ENCODE measurements around the gene ATP9A.

DNA sequence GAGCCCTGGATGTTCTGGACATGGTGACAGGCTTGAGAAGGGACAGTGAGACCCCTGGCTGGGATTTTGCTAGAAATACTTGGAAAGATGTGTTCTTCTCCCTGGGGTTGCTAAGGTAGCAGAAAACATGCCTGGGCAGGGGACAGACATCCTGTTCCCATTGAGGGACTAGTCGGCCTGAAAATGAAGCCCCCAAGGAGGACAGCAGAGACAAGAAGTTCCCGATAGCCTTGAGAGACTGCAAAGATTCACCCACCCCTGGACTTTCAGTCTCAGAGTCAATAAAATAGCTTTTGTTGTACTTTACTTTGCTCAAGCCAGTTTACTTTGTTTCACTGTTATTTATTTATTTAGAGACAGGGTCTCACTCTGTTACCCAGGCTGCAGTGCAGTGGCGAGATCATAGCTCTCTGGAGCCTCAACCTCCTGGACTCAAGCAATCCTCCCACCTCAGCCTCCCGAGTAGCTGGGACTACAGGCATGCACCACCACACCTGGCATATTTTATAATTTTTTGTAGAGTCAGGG, 28.4 kb downstream of the ATP9A start:
- TF ChIP-seq, protein P1, sequence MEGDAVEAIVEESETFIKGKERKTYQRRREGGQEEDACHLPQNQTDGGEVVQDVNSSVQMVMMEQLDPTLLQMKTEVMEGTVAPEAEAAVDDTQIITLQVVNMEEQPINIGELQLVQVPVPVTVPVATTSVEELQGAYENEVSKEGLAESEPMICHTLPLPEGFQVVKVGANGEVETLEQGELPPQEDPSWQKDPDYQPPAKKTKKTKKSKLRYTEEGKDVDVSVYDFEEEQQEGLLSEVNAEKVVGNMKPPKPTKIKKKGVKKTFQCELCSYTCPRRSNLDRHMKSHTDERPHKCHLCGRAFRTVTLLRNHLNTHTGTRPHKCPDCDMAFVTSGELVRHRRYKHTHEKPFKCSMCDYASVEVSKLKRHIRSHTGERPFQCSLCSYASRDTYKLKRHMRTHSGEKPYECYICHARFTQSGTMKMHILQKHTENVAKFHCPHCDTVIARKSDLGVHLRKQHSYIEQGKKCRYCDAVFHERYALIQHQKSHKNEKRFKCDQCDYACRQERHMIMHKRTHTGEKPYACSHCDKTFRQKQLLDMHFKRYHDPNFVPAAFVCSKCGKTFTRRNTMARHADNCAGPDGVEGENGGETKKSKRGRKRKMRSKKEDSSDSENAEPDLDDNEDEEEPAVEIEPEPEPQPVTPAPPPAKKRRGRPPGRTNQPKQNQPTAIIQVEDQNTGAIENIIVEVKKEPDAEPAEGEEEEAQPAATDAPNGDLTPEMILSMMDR (conservative IDR thresholded peaks at IDR 0.05 in 1 of 2, IDR thresholded peaks at IDR 0.05 in 1 of 2; ENCODE audit: low read depth in 1 of 2, low read length in 2 of 2): no peak
- no peak for TF ChIP-seq EZH2 (IDR thresholded peaks at IDR 0.05; ENCODE audit: low read length, missing control alignments)
